ENCODE results near the gene MYBPH.

DNA sequence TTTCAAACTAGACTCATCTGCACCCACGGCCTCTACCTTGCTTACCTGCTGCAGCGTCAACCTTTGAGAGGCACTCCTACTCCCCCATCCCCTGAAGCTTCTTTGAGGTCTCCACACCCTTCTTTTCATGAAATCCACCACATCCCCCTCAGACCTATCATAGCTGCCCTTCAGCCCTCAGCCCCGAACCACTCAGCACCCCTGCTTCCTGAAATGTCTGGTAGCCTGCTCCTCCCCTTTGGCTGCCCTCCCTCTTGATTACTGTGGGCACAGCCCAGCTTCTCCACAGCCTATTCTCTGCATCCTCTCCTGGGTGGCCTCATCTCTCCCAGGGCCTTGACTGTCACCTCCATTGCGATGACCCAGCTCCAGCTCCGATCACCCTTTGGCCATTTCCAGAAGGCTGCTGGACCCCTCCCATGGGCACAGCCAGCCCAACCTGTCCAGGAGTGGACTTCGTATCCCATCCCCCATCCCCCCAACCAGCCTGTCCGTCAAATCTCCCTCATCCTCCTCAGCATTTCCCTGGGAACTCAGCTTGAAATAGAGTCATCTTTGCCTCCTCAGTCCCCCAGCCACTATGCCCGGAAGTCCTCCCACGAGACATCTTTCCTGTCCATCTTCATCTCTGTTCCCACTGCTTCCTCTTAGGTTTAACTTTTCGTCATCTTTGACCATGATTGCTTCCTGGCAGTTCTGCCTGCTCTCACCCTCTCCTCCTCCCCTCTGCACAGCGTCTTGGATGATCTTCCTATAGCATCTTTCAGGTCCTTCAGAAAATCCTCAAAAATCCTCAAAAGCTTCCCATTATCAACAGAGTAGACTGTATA, 54.2 kb downstream of the MYBPH start:
- TF ChIP-seq ZNF24 (IDR thresholded peaks at IDR 0.05) = no peak
- no peak for TF ChIP-seq POLR2A (IDR thresholded peaks at IDR 0.05; ENCODE audit: low read depth, low read length)
